ENCODE results near the gene UBE2L3.
"Not testable (repeated sequence)": the region's sequence is repeated elsewhere in the genome, so short reads cannot be mapped to it uniquely, and the experiment has no call there.

- not testable (repeated sequence) for TF ChIP-seq POLR2A, CTCF (IDR thresholded peaks at IDR 0.05)
These were observed 8.0 kb upstream of the UBE2L3 start for GRCh38 chr22:21559345-21560125.
